GM12874 (cell line): ENCODE measurements around the gene CMTM3.

Source experiments
- CTCF ChIP-seq: IDR thresholded peaks from 2 replicates; pipeline ENCODE4 v1.5.1; 2011; ENCODE audit warnings: low read depth, mild to moderate bottlenecking, control low read depth, low read length, moderate library complexity; ENCODE audit not compliant: insufficient read depth

CMTM3 gene

GRCh38 chr16:66637806-66638205 is 33.3 kb downstream of the CMTM3 start:
- TF ChIP-seq CTCF, result no peak

- no peak for TF ChIP-seq CTCF
These were observed 34.8 kb downstream of the CMTM3 start for GRCh38 chr16:66639091-66639885.

- TF ChIP-seq CTCF, result no peak
These were observed 36.3 kb downstream of the CMTM3 start for GRCh38 chr16:66640724-66641314.

GRCh38 chr16:66641387-66641786 is 36.9 kb downstream of the CMTM3 start:
- TF ChIP-seq CTCF, result no peak

- TF ChIP-seq CTCF, result no peak
These were observed 43.4 kb downstream of the CMTM3 start for GRCh38 chr16:66647866-66648265.

- TF ChIP-seq CTCF, result no peak
These were observed 44.7 kb downstream of the CMTM3 start for GRCh38 chr16:66649167-66649566.

GRCh38 chr16:66649636-66650205 is 45.2 kb downstream of the CMTM3 start:
- TF ChIP-seq CTCF, result no peak
